Measurements from ENCODE around the gene CD38.

CD38 gene

GRCh38 chr4:15902746-15903145, 124.6 kb downstream of the CD38 start:
- no peak for DNase-seq

All from fibroblast of skin of right quadriceps (primary cell).